HEK293T (cell line): ENCODE results near the gene NMT1.

ENCODE experiments used
- CTCF ChIA-PET: fragments of 350-600 bp; formaldehyde crosslinking; extraction: SDS; loops from one replicate; lab custom pipeline; 2021; ENCODE audit warnings: antibody characterized with exemption, inconsistent platforms; lab: Yijun Ruan, JAX
- POLR2A ChIA-PET: fragments of 350-600 bp; formaldehyde crosslinking; extraction: SDS; loops from one replicate; lab custom pipeline; 2020; ENCODE audit warnings: antibody characterized with exemption, inconsistent platforms; lab: Yijun Ruan, JAX
- DNase-seq: peaks from one replicate; pipeline ENCODE4 v3.0.0; 2012; ENCODE audit warnings: mixed read lengths; ENCODE audit errors: extremely low spot score
- ARNT ChIP-seq: fragments of 450-650 bp; IDR thresholded peaks from 2 replicates; pipeline ENCODE4 v1.6.1; 2017; ENCODE audit warnings: mild to moderate bottlenecking
- BHLHE40 ChIP-seq: fragments of 450-650 bp; IDR thresholded peaks from 2 replicates; pipeline ENCODE4 v1.6.1; 2016; ENCODE audit warnings: mild to moderate bottlenecking, moderate library complexity, borderline replicate concordance
- CTBP1 ChIP-seq: fragments of 450-650 bp; IDR thresholded peaks from 2 replicates; pipeline ENCODE4 v1.6.1; 2016; ENCODE audit warnings: borderline replicate concordance
- ELF4 ChIP-seq: fragments of 450-650 bp; IDR thresholded peaks from 2 replicates; pipeline ENCODE4 v1.6.1; 2017; ENCODE audit warnings: antibody characterized with exemption
- FOXA1 ChIP-seq: fragments of 450-650 bp; IDR thresholded peaks from 2 replicates; pipeline ENCODE4 v1.6.1; 2016; ENCODE audit warnings: mild to moderate bottlenecking
- FOXK2 ChIP-seq: fragments of 450-650 bp; IDR thresholded peaks from 2 replicates; pipeline ENCODE4 v1.6.1; 2016; ENCODE audit warnings: mild to moderate bottlenecking
- FOXM1 ChIP-seq: fragments of 450-650 bp; IDR thresholded peaks from 2 replicates; pipeline ENCODE4 v1.6.1; 2017; ENCODE audit warnings: mild to moderate bottlenecking, borderline replicate concordance
- HDGF ChIP-seq: fragments of 450-650 bp; IDR thresholded peaks from 2 replicates; pipeline ENCODE4 v1.6.1; 2017; ENCODE audit warnings: antibody characterized with exemption, borderline replicate concordance
- L3MBTL2 ChIP-seq: fragments of 450-650 bp; conservative IDR thresholded peaks from 2 replicates; pipeline ENCODE4 v1.6.1; 2016; ENCODE audit warnings: mild to moderate bottlenecking
- LEF1 ChIP-seq: fragments of 450-650 bp; IDR thresholded peaks from 2 replicates; pipeline ENCODE4 v1.6.1; 2017; ENCODE audit warnings: mild to moderate bottlenecking, borderline replicate concordance
- NFRKB ChIP-seq: fragments of 450-650 bp; IDR thresholded peaks from 2 replicates; pipeline ENCODE4 v1.6.1; 2016; ENCODE audit warnings: mild to moderate bottlenecking, moderate library complexity
- SP1 ChIP-seq: fragments of 450-650 bp; IDR thresholded peaks from 2 replicates; pipeline ENCODE4 v1.6.1; 2017
- SUZ12 ChIP-seq: fragments of 450-650 bp; IDR thresholded peaks from 2 replicates; pipeline ENCODE4 v1.6.1; 2016; ENCODE audit warnings: mild to moderate bottlenecking
- TARDBP ChIP-seq: fragments of 450-650 bp; IDR thresholded peaks from 2 replicates; pipeline ENCODE4 v1.6.1; 2016
- ZNF384 ChIP-seq: fragments of 450-650 bp; IDR thresholded peaks from 2 replicates; pipeline ENCODE4 v1.6.1; 2016
- TF ChIP-seq, protein P1 (sequence below): fragments of 450-650 bp; IDR thresholded peaks from 2 replicates; pipeline ENCODE4 v1.6.1; 2016

The NMT1 gene

GRCh38 chr17:45098869-45099616, 37.9 kb downstream of the NMT1 start:
- TF ChIP-seq ZNF384: no peak
- no peak for TF ChIP-seq HDGF
- no peak for TF ChIP-seq TARDBP
- TF ChIP-seq FOXA1: no peak
- no peak for TF ChIP-seq BHLHE40
- no peak for TF ChIP-seq FOXK2
- TF ChIP-seq ELF4: no peak
- peak; percentile 91 for DNase-seq
- ChIA-PET CTCF (interaction anchor here (0.6 to 3.0 kb wide), 17 partner anchors 9 to 218 kb away, joined by 3 to 15 read pairs (median 3); partner anchors contain the start of genes ACBD4 and NMT1), POLR2A (interaction anchor here (0.6 to 1.6 kb wide), 5 partner anchors 25 to 159 kb away, joined by 3 to 5 read pairs (median 3); partner anchors contain the start of gene HEXIM1)

DNA sequence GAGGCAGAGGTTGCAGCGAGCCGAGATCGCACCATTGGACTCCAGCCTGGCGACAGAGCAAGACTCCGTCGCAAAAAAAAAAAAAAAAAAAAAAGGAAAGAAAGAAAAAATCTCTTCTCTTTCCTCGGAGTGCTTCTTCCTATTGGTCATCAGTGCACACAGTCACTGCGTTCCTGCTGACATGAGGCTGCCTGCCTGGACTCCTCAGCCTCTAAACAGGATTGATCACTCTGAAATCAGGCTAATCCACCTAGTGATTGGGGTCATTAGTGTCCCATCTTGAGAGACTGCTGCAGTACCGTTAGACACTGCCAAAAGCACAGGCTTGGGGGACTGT, 40.4 kb downstream of the NMT1 start:
- POLR2A ChIA-PET: no interaction called here
- TF ChIP-seq TARDBP (no peak), CTBP1 (no peak), ELF4 (no peak), FOXK2 (no peak), BHLHE40 (no peak), SUZ12 (no peak), FOXA1 (no peak), HDGF (no peak)
- TF ChIP-seq, protein P1, sequence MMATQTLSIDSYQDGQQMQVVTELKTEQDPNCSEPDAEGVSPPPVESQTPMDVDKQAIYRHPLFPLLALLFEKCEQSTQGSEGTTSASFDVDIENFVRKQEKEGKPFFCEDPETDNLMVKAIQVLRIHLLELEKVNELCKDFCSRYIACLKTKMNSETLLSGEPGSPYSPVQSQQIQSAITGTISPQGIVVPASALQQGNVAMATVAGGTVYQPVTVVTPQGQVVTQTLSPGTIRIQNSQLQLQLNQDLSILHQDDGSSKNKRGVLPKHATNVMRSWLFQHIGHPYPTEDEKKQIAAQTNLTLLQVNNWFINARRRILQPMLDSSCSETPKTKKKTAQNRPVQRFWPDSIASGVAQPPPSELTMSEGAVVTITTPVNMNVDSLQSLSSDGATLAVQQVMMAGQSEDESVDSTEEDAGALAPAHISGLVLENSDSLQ: no peak
- CTCF ChIA-PET: no interaction called here
- DNase-seq: no peak

DNA sequence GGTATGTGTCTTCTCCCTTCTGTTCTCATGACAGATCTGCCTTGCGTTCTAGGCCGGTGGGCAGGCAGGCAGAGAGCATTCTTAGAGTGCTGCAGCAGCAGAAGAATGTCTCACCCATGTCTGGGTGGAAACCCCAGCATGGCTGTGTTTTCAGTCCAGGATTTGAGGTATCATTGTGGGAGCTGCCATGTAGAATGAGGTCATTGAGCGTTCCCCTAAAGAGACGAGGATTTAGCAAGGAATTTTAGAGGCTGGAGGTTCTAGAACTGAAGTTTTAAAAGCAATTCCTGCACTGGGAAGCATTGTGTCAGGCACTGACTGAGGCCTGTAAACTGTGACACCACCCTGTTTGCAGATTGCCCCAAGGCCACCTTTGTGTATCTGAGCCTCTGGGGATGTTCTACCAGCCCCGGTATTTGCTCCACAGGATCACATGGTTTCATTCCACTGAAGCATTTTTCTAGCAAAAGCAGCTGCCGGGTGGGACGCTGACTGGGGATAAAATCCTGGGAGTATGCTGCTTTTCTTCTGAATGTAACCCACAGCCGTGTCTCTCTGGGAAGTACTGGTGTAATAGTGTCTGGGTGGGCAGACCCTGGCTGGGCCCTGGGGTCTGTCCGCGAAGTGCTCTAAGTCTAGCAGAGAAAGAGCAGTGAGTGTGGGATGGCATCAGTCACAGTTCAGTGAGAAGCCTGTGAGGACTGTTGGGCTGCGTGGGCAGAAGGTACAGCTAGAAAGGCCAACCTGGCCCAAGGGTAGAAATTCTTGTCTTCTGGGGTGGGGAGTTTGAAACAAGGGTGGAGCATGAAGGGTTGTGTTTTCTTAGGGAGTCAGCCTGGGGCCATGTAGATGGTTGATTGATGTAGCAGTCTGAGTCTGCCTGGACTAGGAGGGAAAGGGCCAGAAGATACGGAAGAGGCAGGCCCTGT, 41.0 kb downstream of the NMT1 start:
- ChIA-PET POLR2A (interaction anchor here (1.4 kb wide), 1 partner anchor 47 kb away, joined by 3 read pairs; the partner anchor contains the start of gene HEXIM1), CTCF (interaction anchor here (1.1 kb wide), 1 partner anchor 20 kb away, joined by 3 read pairs; no protein-coding TSS in a partner anchor)
- TF ChIP-seq CTBP1: no peak
- TF ChIP-seq FOXM1: no peak
- no peak for TF ChIP-seq ELF4
- no peak for TF ChIP-seq TARDBP
- TF ChIP-seq LEF1: no peak
- no peak for TF ChIP-seq HDGF
- TF ChIP-seq SUZ12: no peak
- TF ChIP-seq FOXK2: no peak
- TF ChIP-seq ZNF384: no peak
- no peak for TF ChIP-seq ARNT
- TF ChIP-seq SP1: no peak
- no peak for TF ChIP-seq BHLHE40
- TF ChIP-seq L3MBTL2: no peak
- DNase-seq: no peak

DNA sequence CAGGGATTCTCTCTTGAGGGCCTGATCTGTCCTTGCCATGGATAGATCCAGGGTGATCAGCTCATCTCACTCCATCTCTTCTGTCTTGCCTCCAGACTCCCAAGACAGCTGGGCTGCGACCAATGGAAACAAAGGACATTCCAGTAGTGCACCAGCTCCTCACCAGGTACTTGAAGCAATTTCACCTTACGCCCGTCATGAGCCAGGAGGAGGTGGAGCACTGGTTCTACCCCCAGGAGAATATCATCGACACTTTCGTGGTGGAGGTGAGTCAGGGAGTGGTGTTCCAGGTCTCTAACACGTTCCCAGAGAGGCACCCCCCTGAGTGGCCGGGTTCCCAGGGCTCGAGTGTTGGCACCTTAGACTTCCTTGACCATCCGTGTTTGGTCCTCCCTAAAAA, 41.7 kb downstream of the NMT1 start:
- DNase-seq: no peak
- ChIA-PET CTCF (interaction anchor here (1.1 kb wide), 1 partner anchor 20 kb away, joined by 3 read pairs; no protein-coding TSS in a partner anchor), POLR2A (interaction anchor here (1.4 kb wide), 1 partner anchor 46 kb away, joined by 3 read pairs; the partner anchor contains the start of gene HEXIM1)

GRCh38 chr17:45103269-45103795, 42.2 kb downstream of the NMT1 start:
- POLR2A ChIA-PET: interaction anchor here (0.8 to 1.4 kb wide), 2 partner anchors 26 to 45 kb away, joined by 3 read pairs; partner anchors contain the start of gene HEXIM1
- DNase-seq: no peak
- no peak for TF ChIP-seq FOXK2
- no peak for TF ChIP-seq LEF1
- no peak for TF ChIP-seq TARDBP
- TF ChIP-seq ELF4: no peak
- no peak for TF ChIP-seq CTBP1
- TF ChIP-seq L3MBTL2: no peak
- no peak for TF ChIP-seq HDGF
- TF ChIP-seq, protein P1: no peak
- TF ChIP-seq BHLHE40: no peak
- no peak for TF ChIP-seq SUZ12
- no peak for TF ChIP-seq FOXA1
- TF ChIP-seq SP1: no peak
- TF ChIP-seq ZNF384: no peak
- no peak for TF ChIP-seq ARNT
- TF ChIP-seq NFRKB: no peak
- CTCF ChIA-PET: interaction anchor here (1.1 kb wide), 1 partner anchor 21 kb away, joined by 3 read pairs; no protein-coding TSS in a partner anchor

More for the DNA sequence above, 41.7 kb downstream of the NMT1 start:
- no peak for TF ChIP-seq ELF4
- no peak for TF ChIP-seq ZNF384
- TF ChIP-seq, protein P1: no peak
- no peak for TF ChIP-seq FOXA1
- TF ChIP-seq LEF1: no peak

DNA sequence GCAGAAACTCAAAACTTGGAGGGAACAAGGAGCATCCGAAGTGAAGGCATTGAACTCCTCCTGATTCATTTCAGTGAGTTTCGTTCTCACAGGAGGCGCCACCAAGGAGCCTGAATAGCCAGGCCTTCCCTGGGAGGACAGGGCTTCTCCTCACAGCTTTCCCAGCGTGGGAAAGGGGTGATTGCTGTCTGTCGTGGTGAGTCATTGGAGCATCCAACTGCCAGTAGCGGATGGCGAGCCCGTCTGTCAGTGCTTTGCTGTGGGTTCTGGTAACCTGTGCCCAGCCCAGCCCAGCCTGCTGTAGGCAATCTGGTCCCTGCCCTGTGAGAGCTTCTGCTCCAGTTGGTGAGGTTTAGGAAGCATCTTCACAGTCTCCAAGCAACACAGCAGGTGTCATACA, 42.9 kb downstream of the NMT1 start:
- no peak for DNase-seq
- TF ChIP-seq SP1: no peak
- TF ChIP-seq L3MBTL2: no peak
- TF ChIP-seq, protein P1: no peak
- no peak for TF ChIP-seq BHLHE40
- TF ChIP-seq HDGF: no peak
- no peak for TF ChIP-seq FOXA1
- no peak for TF ChIP-seq CTBP1
- TF ChIP-seq TARDBP: no peak
- TF ChIP-seq SUZ12: no peak
- TF ChIP-seq LEF1: no peak
- no peak for TF ChIP-seq ARNT
- TF ChIP-seq FOXM1: no peak
- TF ChIP-seq FOXK2: no peak
- ChIA-PET CTCF (interaction anchor here (1.5 kb wide), 1 partner anchor 9 kb away, joined by 5 read pairs; no protein-coding TSS in a partner anchor), POLR2A (interaction anchor here (0.8 kb wide), 1 partner anchor 25 kb away, joined by 3 read pairs; no protein-coding TSS in a partner anchor)
